ENCODE data around the gene SLC2A13.

DNA sequence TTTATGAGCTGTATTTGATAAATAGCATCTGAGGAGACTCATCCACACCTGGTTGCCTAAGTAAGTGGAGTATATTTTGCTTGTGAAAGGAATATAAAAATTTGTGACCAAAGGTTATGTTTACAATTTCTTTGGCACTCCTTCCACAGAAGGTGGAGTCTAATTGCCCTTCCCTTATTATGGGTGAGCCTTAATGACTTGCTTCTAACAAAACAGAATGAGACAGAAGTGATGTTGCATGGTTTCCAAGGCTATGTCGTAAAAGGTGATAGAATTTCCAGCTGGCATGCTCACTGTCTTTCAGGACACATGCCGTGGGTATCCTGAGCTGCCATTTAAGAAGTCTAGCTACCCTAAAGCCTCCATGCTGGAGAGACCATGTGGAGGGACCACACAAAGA is 369.5 kb downstream of the SLC2A13 start:
- TF ChIP-seq, protein P1, sequence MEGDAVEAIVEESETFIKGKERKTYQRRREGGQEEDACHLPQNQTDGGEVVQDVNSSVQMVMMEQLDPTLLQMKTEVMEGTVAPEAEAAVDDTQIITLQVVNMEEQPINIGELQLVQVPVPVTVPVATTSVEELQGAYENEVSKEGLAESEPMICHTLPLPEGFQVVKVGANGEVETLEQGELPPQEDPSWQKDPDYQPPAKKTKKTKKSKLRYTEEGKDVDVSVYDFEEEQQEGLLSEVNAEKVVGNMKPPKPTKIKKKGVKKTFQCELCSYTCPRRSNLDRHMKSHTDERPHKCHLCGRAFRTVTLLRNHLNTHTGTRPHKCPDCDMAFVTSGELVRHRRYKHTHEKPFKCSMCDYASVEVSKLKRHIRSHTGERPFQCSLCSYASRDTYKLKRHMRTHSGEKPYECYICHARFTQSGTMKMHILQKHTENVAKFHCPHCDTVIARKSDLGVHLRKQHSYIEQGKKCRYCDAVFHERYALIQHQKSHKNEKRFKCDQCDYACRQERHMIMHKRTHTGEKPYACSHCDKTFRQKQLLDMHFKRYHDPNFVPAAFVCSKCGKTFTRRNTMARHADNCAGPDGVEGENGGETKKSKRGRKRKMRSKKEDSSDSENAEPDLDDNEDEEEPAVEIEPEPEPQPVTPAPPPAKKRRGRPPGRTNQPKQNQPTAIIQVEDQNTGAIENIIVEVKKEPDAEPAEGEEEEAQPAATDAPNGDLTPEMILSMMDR (IDR thresholded peaks at IDR 0.05): no peak
- TF ChIP-seq POLR2A (IDR thresholded peaks at IDR 0.05): no peak
